SK-N-SH treated with all-trans-retinoic acid at 6 μM for 48 hours (cell line): ENCODE results near the gene TIAM2.

ENCODE experiments used
- OSR1 ChIP-seq: fragments of 250-450 bp; sonication (Bioruptor Pico); IDR thresholded peaks from 2 replicates; pipeline ENCODE4 v1.8.0; 2022; ENCODE audit warnings: moderate library complexity, mild to moderate bottlenecking, inconsistent platforms
- PPARA ChIP-seq: fragments of 250-450 bp; sonication (Bioruptor Pico); IDR thresholded peaks from 2 replicates; pipeline ENCODE4 v1.5.0; 2020; ENCODE audit warnings: mild to moderate bottlenecking, borderline replicate concordance
- RARB ChIP-seq: fragments of 250-450 bp; sonication (Bioruptor Pico); IDR thresholded peaks from 2 replicates; pipeline ENCODE4 v1.8.0; 2021; ENCODE audit warnings: mild to moderate bottlenecking, moderate library complexity
- ZFP30 ChIP-seq: fragments of 450-650 bp; formaldehyde crosslinking; IDR thresholded peaks from 2 replicates; pipeline ENCODE4 v1.5.0; 2022; ENCODE audit warnings: mild to moderate bottlenecking, moderate library complexity
- ZNF565 ChIP-seq: fragments of 450-650 bp; formaldehyde crosslinking; conservative IDR thresholded peaks from 2 replicates; pipeline ENCODE4 v1.5.0; 2020; ENCODE audit warnings: low read depth, mild to moderate bottlenecking, moderate library complexity

DNA sequence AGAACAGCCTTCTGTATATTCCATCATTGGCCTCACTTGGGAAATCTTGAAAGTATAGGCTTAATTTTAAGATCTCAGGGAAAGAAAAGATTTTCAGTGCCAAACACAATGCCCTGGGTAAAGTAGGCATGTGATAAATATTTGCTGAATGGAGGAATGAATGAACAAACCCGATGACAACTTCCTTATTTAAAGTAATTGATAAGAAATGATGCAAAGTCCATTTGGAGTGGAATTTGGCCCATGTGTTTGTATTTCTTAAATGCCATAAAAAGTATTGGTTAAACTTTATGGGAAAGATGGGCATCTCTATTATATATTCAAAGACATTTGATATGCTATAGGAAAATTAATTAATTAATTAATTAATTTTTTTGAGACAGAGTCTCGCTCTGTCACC lies 3.7 kb downstream of the TIAM2 start:
- TF ChIP-seq ZNF565 (CRISPR knock-in tag) (no peak), PPARA (CRISPR knock-in tag) (no peak), RARB (CRISPR knock-in tag) (no peak), OSR1 (CRISPR knock-in tag) (no peak), ZFP30 (CRISPR knock-in tag) (no peak)
